ENCODE measurements around the gene NCBP3. TPM values are rescaled to one million over a fixed set of nuclear protein-coding genes. Genes with fewer than 3 reads are reported as not detected.

NCBP3 gene, protein sequence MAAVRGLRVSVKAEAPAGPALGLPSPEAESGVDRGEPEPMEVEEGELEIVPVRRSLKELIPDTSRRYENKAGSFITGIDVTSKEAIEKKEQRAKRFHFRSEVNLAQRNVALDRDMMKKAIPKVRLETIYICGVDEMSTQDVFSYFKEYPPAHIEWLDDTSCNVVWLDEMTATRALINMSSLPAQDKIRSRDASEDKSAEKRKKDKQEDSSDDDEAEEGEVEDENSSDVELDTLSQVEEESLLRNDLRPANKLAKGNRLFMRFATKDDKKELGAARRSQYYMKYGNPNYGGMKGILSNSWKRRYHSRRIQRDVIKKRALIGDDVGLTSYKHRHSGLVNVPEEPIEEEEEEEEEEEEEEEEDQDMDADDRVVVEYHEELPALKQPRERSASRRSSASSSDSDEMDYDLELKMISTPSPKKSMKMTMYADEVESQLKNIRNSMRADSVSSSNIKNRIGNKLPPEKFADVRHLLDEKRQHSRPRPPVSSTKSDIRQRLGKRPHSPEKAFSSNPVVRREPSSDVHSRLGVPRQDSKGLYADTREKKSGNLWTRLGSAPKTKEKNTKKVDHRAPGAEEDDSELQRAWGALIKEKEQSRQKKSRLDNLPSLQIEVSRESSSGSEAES
- 19.9 and 21.9 TPM in 2 replicates for total RNA-seq (2014; rRNA removed)
- polyA plus RNA-seq (2012): 12.7 TPM

DNA sequence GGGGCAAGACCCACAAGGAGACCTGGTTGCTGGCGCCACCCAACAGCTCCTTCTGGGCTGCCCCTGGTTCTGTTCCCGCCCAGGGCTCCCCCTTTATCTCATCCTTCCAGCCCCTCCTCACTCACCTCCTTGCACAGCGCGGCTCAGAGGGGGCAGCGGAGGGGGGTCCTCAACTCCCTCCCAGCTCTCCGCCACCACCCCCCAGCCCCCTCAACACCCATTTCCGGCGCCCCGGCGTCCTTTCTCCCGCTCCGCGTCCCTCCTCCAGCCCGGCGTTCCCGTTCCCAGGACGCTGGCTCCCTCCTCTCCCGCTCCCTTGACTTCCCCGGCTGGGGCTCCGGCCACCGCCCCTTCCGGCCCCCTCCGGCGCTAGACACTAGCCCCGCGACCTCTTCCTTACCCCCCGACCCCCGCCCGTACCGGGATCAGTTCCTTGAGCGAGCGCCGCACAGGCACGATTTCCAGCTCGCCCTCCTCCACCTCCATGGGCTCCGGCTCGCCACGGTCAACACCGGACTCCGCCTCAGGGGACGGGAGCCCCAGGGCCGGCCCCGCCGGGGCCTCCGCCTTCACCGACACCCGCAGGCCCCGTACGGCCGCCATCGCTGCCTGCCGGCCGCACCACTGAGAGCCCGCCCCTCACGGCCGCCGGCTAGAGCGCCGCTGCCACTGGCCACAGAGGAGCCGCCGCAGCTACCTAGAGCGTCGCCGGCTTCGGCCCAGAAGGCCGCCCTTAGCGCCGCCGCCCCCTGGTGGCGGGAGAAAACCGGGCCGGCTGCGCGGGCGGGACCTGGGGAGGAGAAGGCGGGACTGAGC is at the start of gene NCBP3:
Gene NCBP3 (minus strand): TSS at position 626 of the 816 bp plus-strand sequence. CDS start 23 bp downstream, at position 603.
- peak; percentile 85 for DNase-seq (ENCODE audit: low read depth)

DNA sequence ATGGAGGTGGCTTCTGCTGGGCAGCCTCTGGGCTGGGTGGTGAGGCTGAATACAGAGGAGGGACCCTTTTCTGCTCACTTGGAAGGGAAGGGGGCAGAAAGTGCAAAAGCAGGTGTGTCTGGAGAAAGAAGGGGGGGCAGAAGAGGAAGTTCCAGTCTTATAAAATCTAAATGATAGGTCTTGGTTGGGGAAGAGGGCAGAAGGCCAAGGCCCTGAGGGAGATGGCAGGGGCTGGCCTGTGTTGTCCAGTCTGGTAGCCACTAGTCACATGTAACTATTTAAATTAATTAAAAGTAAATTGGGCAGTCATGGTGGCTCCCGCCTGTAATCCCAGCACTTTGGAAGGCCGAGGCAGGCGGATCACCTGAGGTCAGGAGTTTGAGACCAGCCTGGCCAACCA is 49.3 kb upstream of the NCBP3 start:
- DNase-seq (ENCODE audit: low read depth): no peak

DNA sequence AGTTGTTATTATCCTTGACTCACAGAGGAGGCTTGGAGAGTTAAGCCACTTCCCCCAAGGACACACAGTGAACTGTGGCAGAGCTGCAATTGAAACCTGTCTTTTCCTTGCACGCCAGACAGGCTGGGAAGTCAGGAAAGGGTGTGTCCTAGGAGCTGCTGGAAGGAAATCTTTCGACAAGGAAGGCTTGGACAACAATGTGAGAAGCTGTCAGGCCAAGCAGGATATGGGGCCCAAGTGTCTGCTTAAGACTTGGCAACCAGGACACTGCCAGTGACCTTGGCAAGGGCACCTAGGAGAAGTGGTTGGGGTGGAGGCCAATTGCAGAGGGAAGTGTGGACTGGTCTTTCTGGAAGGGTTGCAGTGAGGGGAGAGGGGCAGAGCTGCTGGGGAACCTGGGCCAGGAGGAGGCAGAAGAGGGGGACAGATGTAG is 48.9 kb upstream of the NCBP3 start:
- peak; percentile 60 for DNase-seq (ENCODE audit: low read depth)

DNA sequence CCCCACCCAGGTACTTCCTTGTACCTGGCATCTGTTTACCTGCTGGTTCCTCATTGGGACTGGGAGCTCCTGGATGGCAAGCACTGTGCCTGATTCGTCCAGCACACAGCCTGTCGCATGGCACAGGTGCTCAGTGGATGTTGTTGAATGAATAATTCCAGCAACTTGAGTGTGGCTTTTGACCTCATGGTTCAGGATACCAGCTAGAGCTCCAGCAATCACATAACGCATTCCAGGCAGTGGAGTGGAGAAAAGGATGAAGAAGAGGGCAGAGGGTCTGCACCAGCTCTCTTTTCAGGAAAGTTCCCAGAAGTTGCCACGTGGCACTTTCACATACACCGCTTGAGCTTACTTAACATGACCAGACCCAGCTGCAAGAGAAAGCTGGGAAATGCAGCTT is 48.1 kb upstream of the NCBP3 start:
- DNase-seq (ENCODE audit: low read depth): no peak

DNA sequence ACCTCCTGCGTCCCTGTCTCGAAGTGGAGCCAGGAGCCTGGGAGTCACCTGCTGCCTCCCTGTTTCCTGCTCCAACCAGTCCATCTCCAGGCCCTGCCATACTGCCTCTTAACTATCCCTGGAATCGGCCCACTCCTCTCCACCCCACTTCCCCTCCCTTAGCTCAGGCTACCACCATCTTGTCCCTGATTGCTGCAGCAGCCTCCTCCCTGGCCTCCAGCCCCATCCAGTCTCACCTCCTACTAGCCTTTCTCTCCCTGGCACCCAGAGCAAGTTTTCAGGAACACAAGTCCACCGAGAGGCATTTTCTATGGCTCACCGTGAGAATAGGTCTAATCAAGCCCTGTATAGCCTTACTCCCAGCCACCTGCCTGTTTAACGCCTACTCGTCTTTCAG is 47.7 kb upstream of the NCBP3 start:
- no peak for DNase-seq (ENCODE audit: low read depth)

DNA sequence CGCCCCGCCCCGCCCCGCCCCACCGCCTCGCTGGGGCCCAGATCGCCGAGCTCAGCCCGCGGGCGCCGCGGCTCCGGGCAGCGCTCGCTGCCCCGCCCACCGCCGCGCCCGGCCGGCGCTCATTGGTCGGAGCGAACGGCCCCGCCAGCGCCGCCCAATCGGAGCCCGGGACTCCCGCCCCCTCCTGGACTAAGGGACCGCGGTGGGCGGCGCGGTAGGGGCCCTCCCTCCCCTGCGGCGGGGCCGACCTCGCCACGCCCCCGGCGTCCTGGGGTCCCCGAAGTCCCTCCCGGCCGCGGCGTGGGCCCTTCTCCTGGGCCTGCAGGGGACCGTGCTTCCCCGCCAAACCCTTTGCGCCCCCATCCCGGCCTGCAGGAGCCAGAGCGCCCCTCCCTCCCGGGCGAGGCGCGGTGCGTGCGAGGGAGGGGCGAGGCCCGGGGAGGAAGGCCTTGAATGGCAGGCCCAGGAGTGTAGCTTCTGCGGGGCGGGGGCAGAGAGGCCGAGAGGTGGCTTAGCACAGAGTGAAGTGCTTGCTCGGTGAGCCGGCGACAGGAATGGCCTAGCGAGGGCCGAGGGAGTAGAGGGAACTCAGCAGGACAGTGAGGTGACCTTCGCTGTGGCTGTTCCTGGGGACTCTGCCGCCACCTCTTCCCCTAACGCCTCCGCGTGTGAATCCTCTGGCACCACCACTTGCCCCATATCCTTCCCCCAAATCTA is 47.1 kb upstream of the NCBP3 start, which contains the start of gene CAMKK1:
Gene CAMKK1 (minus strand): TSS at position 51 of the 717 bp plus-strand sequence. CDS start 7,366 bp downstream, outside the sequence.
- peak; percentile 67 for DNase-seq (ENCODE audit: low read depth)

DNA sequence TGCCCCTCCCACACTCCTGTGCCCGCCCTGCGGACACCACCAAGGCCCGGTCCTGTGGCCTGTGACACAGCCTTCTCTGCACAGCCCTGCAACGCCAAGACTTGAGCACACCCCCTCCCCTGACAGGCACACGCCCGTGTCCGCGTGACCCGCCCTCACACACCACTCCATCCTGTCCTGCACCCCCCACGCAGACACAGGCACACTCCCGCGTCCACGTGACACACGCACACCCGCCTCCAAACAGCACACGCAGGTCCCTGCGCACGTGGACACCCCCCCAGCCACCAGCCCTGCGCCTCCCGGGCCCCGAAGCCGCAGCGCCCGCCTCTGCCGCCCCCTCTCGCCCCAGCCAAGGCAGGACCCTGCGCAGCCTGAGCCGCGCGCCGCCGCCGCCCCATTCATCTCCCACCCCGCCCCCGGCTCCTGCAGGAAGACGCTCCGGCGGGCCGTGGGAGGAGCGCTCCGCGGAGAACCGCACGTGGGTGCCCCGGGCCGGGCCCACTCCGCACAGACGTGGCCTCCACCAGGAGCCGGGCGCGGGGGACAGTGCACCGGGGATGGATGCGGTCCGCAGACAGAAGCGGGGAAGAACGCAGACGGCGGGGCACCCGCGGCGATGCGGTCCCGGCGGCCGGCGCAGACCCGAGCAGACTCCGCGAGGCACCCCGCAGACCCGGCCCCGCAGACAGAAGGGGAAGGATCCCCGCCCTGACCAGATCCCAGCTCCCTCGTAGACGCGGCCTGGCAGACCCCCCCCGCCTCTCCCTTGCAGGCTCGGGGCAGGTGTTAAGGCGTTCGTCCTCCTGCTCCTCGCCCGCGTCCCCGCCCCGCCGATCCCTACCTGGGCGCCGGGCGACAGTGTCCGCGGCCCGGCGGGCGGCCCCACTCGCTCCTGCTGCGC is 46.3 kb upstream of the NCBP3 start:
- DNase-seq (ENCODE audit: low read depth): no peak

DNA sequence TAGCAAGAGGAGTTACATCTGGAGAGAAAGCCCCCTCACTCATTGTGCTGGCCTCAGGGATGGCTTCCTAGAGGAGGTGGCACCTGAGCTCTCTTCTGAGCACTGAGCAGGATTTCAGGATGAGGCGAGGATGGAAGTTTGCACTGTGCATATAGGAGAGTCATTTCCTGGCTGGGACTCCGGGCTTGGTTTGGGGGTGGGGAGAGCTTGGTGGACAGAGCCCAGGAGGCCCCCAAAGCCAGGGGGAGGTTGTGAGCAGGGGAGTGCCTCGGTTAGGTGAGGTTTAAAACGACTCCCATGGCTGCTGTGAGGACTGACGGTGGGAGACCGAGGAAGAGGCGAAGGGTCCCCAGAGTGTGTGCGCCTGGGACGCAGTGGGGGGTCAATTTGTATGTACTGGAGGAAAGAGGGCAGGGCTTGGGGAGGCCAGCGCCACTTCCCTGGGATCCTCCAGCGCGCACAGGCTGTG is 45.6 kb upstream of the NCBP3 start:
- no peak for DNase-seq (ENCODE audit: low read depth)

DNA sequence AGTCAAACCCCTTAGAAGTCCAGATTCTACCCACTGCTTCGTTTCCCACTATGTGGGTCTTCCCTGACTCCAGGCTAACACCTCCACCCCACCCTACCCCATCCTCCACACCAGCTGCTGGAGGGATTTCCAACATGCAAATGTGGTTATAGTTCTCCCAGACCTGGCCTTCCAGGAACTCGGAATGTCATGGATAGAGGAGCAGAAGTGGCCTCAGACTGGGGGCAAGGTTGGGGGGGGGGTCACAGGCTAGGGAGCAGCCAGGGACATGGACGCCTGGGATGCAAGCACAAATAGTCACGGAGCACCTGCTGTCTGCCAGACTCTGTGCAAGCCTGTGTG is 44.8 kb upstream of the NCBP3 start:
- no peak for DNase-seq (ENCODE audit: low read depth)

DNA sequence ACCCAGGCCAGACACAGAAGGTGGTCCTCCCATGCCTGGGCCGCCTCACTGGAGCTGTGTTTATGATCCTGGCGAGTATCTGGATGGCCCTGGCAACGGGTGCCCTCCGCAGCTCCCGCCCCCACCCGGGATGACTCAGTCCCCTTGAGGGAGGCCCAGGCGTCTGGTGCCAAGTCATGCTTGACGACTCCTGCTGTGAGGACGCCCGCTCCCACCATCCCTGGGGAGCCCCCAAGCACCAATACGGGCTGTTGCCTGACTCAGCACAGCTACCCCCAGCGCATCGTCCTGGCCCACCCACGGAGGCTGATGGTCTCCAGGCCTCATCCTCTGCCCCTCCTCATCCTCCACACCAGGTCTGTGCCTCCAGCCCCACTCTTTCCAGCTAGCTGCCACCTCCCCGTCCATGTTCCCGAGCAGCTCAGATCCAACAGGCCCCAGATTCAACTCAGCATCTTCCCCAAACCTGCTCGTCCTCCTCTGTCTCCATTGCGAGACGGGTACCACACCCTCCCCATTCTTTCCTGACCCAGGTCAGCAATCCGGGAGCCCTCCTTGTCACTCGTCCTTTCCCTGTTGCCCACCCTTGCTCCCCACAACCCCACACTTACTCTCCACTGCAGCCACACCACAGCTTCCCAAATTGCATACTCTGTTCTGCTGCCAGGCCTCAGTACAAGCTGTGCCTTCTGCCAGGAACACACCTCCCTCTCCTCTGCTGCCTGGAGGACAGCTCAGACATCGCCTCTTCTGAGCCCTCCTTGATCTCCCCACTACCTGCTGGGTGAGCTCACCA is 44.2 kb upstream of the NCBP3 start:
- DNase-seq (ENCODE audit: low read depth): peak; percentile 86

DNA sequence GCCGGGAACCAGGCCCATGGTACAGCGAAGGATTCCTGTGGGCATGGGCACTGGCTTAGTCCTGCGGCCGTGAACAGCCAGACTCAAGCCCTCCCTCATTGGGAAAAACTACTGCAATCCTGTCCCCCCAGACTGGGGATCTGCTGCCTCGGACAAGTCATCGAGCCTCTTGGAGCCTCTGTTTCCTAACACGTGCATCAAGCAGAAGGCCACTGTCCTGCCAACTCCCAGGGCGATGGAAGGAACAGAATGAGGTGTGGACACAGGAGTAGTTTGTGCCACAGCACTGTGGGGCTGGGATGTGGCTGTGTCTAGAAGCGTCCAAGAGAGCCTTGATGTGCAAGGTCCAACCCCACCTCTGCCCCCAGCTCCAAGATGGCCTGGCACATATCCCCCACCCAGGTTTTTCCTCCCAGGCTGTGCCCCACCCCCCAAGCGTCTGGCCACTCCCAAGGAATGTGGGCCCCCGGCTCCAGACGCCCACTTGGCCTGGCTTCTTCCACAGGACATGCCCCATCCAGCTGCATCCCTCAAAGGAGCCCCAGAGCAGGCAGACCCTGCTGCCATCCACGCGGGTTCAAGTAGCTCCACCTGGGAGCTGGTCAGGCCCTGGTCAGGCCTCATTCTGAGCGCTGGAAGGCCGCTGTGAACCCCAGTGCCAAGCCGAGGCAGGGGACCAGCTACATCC is 43.4 kb upstream of the NCBP3 start:
- DNase-seq (ENCODE audit: low read depth): no peak

DNA sequence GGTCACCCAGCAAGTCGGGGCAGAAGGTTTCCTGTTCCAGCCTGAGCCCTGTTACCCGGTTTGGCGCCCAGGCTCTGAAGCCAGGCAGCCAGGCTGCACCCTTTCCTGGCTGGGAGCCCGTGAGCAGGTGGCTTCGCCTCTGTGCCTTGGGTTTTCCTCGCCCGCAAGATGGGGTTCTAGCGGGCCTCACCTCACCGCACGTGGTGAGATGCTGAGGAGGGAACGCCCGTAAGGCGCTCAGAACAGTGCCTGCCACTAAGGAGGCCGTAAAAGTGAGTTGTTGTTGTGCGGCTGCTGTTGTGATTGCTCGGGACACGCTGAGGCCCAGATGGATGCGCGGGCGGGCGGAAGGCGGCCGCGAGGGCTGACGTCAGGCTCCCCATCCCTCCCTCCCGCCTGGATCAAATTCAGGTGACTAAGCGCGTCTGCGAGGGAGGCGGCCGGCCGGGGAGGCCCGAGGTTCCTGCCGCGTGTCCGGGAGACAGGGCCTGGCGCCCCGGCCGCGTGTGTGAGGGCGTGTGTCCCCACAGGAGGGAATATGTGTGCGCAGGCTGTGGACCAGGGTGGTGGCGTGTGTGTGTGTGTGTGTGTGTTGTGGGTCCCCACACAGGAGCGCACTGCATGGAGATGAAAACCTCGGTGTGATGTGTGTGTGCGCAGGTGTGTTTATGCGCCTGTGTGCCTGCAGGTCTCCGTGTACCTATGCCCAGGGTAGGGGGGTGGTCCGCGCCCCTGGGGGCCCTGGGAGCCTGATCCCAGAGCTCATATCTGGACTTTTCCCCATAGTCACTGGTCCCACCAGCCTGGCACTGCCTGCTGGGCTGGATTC is 42.5 kb upstream of the NCBP3 start:
- DNase-seq (ENCODE audit: low read depth): peak; percentile 82

DNA sequence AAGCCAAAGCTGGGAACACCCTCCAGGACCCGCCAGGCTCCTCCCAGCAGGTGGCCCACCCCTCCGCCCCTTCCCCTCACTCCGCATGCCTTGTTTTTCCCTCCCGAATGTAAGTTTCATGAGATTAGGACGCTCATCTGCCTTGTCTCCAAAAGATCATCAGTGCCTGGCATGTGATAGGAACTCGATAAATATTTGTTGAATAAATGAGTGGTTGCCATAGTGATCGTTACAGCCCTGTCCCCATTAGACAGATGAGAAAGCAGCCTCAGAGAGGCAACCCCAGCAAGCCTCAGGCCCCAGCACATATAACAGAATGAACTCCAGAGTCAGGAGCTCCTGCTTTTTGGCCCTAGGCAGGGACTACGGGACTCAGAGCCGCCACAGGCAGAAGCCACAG is 41.8 kb upstream of the NCBP3 start:
- no peak for DNase-seq (ENCODE audit: low read depth)

DNA sequence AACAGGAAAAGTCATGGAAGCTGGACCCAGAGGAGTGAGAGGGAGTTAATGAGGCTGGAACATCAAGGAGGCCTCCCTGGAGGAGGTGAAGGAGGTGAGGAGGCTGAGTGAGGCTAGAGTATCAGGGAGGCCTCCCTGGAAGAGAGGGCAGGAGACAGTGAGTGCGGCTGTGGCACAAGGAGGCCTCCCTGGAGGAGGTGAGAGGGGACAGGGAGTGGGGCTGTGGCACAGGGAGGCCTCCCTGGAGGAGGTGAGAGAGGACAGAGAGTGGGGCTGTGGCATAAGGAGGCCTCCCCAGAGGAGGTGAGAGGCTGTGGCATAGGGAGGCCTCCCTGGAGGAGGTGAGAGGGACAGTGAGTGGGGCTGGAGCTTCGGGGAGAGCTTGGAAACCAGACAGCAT is 41.3 kb upstream of the NCBP3 start:
- DNase-seq (ENCODE audit: low read depth): no peak

DNA sequence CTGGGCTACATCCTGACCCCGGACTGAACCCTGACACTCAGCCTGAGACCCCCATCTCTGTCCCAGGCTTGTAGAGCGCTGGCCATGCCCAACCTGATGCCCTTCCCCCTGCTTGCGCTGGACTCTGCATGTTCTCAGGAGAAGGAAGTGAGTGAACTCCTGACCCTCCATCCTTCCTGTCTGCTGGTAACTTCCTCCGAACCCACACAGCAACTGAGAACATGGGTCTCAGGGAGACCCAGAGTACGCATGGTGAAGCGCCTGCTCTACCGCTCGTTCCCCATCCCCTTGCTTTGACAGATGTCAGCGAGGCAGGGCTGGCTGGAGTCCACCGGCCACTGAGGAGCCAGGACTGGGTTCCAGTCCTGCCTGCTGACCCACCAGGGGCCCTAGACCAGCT is 40.7 kb upstream of the NCBP3 start:
- no peak for DNase-seq (ENCODE audit: low read depth)

DNA sequence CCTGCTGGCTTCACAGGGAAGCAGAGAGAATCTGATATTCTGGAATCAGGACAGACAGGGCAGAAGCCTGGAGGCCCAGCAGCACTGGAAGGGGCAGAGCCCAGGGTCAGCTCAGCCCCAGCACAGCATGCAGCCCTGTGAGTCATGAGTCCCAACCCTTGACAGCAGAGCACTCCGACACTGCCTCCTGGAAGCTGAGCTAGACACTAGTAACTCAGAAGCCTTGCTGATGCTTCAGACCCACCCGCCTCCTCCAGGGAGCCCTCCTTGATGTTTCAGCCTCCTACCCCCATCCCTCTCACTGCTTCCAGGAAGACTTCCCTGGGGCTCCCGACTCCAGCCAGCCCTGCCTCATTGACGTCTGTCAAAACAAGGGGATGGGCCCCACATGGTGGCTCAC is 39.9 kb upstream of the NCBP3 start:
- DNase-seq (ENCODE audit: low read depth): peak; percentile 80

DNA sequence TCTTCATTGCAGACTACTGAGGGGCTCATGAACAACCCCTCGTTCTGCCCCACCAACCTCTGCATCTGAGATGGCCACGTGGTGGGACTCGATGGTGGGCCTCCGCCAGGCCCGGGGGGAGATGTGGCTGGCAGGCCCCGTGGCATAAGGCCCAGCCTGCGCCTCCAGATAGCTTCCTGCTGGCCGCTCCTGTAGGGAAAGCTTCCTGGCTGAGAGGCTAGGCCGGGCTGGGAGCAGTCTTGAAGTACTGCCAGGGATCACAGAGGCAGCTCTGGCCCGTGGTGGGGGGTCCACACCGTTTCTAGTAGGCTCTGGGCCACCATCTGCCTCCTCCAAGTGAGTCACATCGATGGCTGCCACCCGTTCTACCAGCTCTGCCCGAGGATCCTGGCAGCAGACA is 39.2 kb upstream of the NCBP3 start:
- DNase-seq (ENCODE audit: low read depth): no peak

DNA sequence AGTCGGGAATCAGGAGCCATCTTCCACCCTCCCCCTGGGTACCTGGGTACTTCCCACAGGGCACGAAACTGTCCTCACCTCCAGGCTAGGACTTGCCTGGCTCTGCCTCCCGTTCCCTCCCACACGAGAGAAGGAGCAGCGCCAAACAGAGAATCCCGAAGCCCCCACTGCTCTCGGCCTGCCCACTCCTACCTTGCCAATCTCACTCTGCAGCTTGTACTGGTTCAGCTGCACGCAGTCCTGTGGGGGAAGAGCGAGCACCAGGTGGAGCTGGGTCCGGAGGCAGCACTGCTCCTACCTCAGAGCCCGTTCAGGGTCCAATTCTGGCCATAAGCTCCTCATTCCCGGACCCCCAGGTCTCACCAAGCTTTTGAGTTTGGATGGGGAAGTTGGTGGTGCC is 38.1 kb upstream of the NCBP3 start:
- DNase-seq (ENCODE audit: low read depth): no peak
